IgD-negative memory B cell (primary cell): ENCODE measurements around the gene MAGI3. TPM values are rescaled to one million over a fixed set of nuclear protein-coding genes. Genes with fewer than 3 reads are reported as not detected.
"Not testable (repeated sequence)": the region's sequence is repeated elsewhere in the genome, so short reads cannot be mapped to it uniquely, and the experiment has no call there.

Source experiments
- H3K27ac Mint-ChIP-seq, 3 donors: one replicate each; pipeline ENCODE4 v1.8.0; 2020 to 2022; ENCODE audit warnings: mild to moderate bottlenecking in 3 of 3, mixed read lengths in 3 of 3, moderate library complexity in 1 of 3
- H3K27me3 Mint-ChIP-seq: one replicate; pipeline ENCODE4 v1.8.0; 2021; ENCODE audit warnings: mixed read lengths
- H3K36me3 Mint-ChIP-seq: one replicate; pipeline ENCODE4 v1.8.0; 2020; ENCODE audit warnings: mild to moderate bottlenecking, mixed read lengths
- H3K4me1 Mint-ChIP-seq, 3 donors: one replicate each; pipeline ENCODE4 v1.8.0; 2020 to 2022; ENCODE audit warnings: mixed read lengths in 3 of 3, mild to moderate bottlenecking in 1 of 3
- H3K4me3 Mint-ChIP-seq, 4 donors: one replicate each; pipeline ENCODE4 v1.8.0; 2020 to 2022; ENCODE audit warnings: mild to moderate bottlenecking in 4 of 4, mixed read lengths in 4 of 4, moderate library complexity in 3 of 4
- H3K9me3 Mint-ChIP-seq, 3 donors: one replicate each; pipeline ENCODE4 v1.8.0; 2020 to 2021; ENCODE audit warnings: mixed read lengths in 3 of 3, mild to moderate bottlenecking in 1 of 3
- polyA plus RNA-seq: library from polyadenylated mRNA; unstranded; fragments of 300-500 nt; fragmentation: Illumina TruSeq; gene quantifications from one replicate; pipeline ENCODE4 v1.2.3, GENCODE V29; 2021

The MAGI3 gene
- polyA plus RNA-seq, 1 donor from 2014 or later: 0.36 TPM

DNA sequence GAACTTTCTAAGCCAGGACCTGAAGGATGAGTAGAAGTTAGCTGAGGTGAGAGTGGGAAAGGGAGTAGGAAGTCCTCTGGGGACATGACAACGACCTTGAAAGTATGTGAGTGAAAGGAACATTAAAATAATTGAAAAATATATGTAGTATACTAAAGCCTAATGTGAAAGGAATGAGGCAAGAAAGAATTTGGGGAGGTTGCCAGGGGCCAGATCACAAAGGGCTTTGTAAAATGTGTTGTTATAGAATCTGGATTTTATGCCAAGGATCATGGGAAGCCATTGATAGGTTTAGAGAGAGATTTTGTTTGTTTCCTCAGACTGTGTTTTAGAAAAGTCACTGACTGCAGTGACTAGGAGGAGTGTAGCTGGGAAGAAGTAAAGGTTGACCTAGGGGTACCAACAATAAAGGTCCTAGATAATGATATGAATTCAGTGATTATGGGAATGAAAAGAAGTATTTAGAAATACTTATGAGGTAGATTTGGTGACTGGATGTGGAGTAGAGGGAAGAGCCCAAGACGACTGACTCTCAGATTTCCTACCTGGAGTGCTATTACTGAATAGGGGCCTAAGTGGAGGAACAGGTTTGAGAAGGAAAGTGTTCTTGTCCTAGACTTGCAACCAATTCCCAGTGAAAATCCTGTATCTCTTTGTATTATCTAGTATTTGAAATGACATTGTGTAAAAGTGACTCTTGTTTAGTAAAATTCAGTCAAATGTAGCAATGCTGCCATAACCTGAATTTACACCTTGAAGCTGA lies 189.1 kb downstream of the MAGI3 start:
- H3K36me3 Mint-ChIP-seq: no peaks in the 10 kb centered on the region

DNA sequence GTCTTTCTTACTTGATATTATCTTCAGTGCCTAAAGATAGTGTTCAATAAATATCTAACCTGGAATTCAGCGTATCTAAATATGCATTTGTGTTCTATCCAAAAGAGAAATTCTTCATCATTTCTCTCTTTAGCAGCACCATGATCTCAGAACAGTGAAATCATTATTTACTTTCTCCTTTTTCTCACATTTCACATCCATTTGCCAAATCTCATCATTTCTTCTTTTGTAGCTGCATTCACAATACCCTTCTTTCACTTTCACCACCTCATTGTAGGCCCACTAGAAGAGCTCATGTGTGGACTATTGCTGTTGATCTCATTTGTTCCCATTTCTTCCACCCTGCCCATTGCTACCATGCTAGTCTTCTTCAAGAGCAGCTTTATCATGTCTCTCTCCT lies 191.0 kb downstream of the MAGI3 start:
- peaks cover 2% of the 10 kb centered on the region for H3K27me3 Mint-ChIP-seq
- no peak overlapping the region for H3K27ac Mint-ChIP-seq
- H3K9me3 Mint-ChIP-seq: peaks cover 0 to 1% (median 0%) of the 10 kb centered on the region in 3 donors
- H3K36me3 Mint-ChIP-seq: no peaks in the 10 kb centered on the region
- H3K4me3 Mint-ChIP-seq: no peak overlapping the region
- H3K4me1 Mint-ChIP-seq: no peaks in the 10 kb centered on the region

More for the DNA sequence above, 189.1 kb downstream of the MAGI3 start:
- Mint-ChIP-seq H3K4me1 (no peaks in the 10 kb centered on the region), H3K9me3 (peaks cover 0 to 2% (median 1%) of the 10 kb centered on the region in 3 donors), H3K27ac (no peak overlapping the region), H3K27me3 (peaks cover 2% of the 10 kb centered on the region), H3K4me3 (no peak overlapping the region)

DNA sequence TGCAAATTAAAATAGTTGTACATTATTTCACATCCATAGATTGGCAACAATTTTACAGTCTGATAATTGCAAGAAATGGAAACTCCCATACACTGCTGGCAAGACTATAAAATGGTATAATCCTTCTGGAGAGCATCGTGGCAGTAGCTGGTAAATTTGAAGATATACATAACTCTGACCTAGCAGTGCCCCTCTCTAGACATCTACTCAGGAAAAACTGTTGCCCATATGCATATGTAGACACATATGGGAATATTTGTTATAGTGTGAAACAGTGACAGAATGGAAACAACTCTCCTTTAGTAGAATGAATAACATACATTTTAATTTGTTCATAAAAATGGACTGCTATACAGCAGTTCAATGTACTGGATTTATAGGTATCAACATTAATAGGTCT lies 191.8 kb downstream of the MAGI3 start:
- Mint-ChIP-seq H3K4me3 (no peak overlapping the region), H3K9me3 (peaks cover 0 to 1% (median 0%) of the 10 kb centered on the region in 3 donors), H3K36me3 (no peaks in the 10 kb centered on the region), H3K27me3 (peaks cover 2% of the 10 kb centered on the region), H3K27ac (no peak overlapping the region), H3K4me1 (no peaks in the 10 kb centered on the region)

DNA sequence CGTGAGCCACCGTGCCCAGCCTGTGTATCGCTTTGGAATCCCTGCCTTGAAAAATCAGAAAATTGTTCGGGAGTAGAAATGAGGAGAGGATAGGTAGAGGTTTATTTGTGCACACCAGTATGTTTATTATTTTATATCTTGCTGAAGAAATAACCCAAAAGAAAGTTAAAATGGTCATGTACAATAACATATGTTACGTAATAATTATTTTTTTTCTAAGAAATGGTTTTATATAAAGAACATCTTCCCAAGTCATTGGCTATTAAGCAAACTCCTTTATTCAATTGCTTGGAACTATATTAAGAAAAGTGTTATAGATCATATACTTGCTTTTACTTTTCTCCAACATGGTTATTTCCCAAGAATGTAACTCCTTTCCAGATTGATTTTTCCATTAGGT lies 197.2 kb downstream of the MAGI3 start:
- H3K36me3 Mint-ChIP-seq: no peaks in the 10 kb centered on the region
- H3K4me3 Mint-ChIP-seq: no peak overlapping the region
- H3K4me1 Mint-ChIP-seq: no peaks in the 10 kb centered on the region
- no peaks in the 10 kb centered on the region for H3K27me3 Mint-ChIP-seq
- H3K9me3 Mint-ChIP-seq: no peaks in the 10 kb centered on the region
- no peak overlapping the region for H3K27ac Mint-ChIP-seq

DNA sequence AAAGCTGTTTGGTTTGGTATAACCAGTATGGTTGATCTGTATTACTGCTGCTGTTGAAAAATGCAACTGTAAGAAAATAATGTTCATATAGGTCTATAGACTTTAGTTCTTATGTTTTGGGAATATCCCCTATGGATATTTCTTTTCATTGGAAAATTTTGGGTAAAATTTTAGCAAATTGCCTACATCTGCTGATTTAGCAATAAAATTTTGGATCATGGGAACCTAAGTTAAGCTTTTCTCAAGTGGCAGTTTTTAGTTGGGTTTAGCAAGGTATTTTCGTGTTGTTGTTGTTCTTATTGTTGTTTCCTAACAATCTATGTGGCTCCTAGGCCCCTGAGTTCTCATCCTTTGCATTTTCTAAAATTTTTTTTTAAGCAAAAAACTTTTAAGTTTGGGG lies 201.9 kb downstream of the MAGI3 start:
- H3K36me3 Mint-ChIP-seq: no peaks in the 10 kb centered on the region

DNA sequence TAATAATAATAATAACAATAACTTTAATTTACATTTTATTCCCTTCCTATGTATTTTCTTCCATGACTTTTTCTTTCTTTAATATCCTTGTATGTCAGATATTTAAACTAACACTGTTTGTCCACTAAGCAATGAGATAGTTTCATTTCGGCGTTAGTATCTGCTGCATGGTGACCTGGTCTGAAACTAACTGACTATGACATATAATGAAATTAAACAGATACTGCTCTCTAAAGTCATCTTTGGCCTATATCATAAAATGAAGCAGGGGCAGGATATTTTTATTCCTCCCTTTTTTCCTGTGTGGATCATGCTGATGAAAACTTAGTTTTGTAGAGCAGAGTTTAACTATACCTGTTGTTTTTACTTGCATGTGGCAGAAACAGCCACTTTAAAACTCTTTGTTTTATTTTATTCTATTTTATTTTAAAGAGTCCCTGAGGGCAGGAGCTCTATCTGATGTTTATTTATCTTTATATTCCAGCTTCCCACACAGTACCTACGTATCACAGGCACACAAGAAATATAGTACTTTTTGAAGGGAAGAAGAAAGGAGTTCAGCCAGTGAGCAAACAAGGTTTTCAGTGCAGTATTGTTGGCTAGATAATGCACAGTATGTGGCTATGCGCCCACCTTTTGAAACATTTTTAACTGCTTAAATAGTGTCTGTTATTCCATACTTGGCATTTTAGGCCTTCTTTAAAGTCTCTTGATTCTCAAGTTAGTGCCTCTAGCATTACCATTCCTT lies 203.4 kb downstream of the MAGI3 start:
- Mint-ChIP-seq H3K4me3 (no peak overlapping the region), H3K4me1 (no peaks in the 10 kb centered on the region), H3K9me3 (peaks cover 8 to 17% (median 14%) of the 10 kb centered on the region in 3 donors), H3K27ac (no peak overlapping the region), H3K27me3 (no peaks in the 10 kb centered on the region), H3K36me3 (no peaks in the 10 kb centered on the region)

More for the DNA sequence above, 201.9 kb downstream of the MAGI3 start:
- Mint-ChIP-seq H3K27ac (no peak overlapping the region), H3K9me3 (peaks cover 4 to 6% (median 5%) of the 10 kb centered on the region in 3 donors), H3K27me3 (no peaks in the 10 kb centered on the region), H3K4me1 (no peaks in the 10 kb centered on the region), H3K4me3 (no peak overlapping the region)

DNA sequence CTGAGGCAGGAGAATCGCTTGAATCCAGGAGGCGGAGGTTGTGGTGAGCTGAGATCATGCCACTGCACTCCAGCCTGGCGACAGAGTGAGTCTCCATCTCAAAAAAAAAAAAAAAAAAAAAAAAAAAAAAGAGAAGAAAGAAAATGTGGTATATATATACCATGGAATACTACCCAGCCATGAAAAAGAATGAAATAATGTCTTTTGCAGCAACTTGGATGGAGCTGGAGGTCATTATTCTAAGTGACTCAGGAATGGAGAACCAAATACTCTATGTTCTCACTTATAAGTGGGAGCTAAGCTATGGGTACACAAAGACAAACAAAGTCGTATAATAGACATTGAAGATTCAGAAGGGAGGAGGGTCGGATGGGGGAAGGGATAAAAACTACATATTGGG lies 214.2 kb downstream of the MAGI3 start:
- not testable (repeated sequence) for H3K36me3 Mint-ChIP-seq, H3K27ac Mint-ChIP-seq, H3K27me3 Mint-ChIP-seq, H3K4me3 Mint-ChIP-seq, H3K4me1 Mint-ChIP-seq
- H3K9me3 Mint-ChIP-seq: peaks cover 4 to 14% (median 5%) of the 10 kb centered on the region in 3 donors

DNA sequence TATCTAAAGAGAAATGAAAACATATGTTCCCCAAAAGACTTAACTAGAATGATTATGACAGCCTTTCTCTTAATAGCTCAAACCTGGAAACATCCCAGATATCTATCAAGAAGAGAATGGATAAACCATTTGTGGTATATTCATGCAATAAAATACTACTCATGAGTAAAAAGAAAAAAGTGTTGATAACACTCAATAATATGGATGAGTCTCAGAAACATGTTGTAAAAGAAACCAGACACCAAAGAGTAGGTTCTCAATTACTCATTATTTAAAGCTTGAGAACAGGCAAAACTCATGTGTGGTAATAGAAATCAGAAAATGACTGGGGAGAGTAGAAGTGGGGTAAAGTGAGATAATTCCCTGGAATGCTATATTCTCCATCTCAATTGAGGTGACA lies 214.8 kb downstream of the MAGI3 start:
- no peak overlapping the region for H3K27ac Mint-ChIP-seq
- no peak overlapping the region for H3K4me3 Mint-ChIP-seq
- no peaks in the 10 kb centered on the region for H3K27me3 Mint-ChIP-seq
- peaks cover 4 to 14% (median 5%) of the 10 kb centered on the region in 3 donors for H3K9me3 Mint-ChIP-seq
- peaks cover 3% of the 10 kb centered on the region for H3K36me3 Mint-ChIP-seq
- H3K4me1 Mint-ChIP-seq: peaks cover 0 to 4% (median 2%) of the 10 kb centered on the region in 3 donors

DNA sequence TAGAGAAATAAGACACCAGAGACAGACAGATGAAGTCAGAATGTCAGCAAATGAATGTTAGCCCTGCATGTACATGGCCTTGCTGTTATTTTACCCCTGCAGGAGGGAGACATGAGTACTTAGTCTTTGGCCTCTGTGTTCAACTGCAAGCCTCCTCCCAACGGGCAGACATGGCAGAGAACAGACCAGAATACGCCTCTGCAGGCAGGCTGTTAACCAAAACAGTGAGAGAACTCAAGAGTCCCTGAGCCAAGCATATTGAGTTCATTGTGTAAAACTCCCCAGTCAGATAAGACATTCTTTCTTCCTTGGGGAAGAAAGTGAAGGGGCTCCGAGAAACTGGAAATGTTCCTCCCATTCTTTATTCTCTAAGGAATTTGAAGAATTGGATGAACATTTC lies 218.1 kb downstream of the MAGI3 start:
- no peak overlapping the region for H3K27ac Mint-ChIP-seq
- H3K4me1 Mint-ChIP-seq: peaks cover 0 to 1% (median 0%) of the 10 kb centered on the region in 3 donors
- H3K36me3 Mint-ChIP-seq: no peaks in the 10 kb centered on the region
- H3K9me3 Mint-ChIP-seq: peaks cover 2 to 5% (median 2%) of the 10 kb centered on the region in 3 donors
- no peak overlapping the region for H3K4me3 Mint-ChIP-seq
- no peaks in the 10 kb centered on the region for H3K27me3 Mint-ChIP-seq

DNA sequence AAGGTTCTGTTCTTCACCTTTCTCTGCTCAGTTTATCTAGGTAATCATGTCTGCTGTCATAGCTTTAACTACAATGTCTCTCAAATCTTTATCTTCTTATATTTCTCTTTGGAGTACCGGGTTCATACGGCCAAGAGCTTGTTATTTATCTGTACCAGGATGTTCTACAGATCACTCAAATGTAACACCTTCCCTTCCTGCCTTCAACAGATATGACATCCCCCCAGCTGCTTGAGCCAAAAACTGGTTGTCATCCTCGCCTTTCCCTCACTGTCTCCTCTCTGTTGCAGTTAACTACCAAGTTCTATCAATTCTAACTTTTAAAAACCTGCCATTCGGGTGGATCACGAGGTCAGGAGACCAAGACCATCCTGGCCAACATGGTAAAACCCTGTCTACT lies 220.1 kb downstream of the MAGI3 start:
- Mint-ChIP-seq H3K36me3 (no peaks in the 10 kb centered on the region), H3K27ac (no peak overlapping the region), H3K9me3 (peaks cover 0 to 2% (median 0%) of the 10 kb centered on the region in 3 donors), H3K4me1 (peaks cover 0 to 2% (median 1%) of the 10 kb centered on the region in 3 donors), H3K4me3 (no peak overlapping the region), H3K27me3 (no peaks in the 10 kb centered on the region)

DNA sequence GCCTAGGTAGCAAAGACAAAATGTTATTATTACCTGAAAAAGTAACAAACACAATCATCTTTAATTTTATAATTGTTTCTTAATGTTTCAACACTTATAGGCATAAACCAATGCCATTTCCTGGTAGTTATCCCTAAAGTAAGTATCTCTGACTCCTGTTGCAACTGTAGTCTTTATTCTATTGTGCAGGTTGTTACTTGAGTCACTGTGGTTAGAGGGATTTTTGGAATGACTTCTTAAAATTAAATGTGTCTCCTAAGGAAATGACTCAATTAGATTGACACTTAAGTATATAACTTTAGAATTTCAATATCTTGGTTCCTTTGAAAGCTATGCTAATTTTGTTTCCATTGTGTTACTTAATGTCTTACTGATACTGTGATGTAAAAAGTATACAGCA lies 225.1 kb downstream of the MAGI3 start:
- no peak overlapping the region for H3K27ac Mint-ChIP-seq
- H3K4me3 Mint-ChIP-seq: no peak overlapping the region
- H3K9me3 Mint-ChIP-seq: no peaks in the 10 kb centered on the region
- no peaks in the 10 kb centered on the region for H3K27me3 Mint-ChIP-seq
- H3K36me3 Mint-ChIP-seq: no peaks in the 10 kb centered on the region
- peaks cover 0 to 2% (median 0%) of the 10 kb centered on the region in 3 donors for H3K4me1 Mint-ChIP-seq

DNA sequence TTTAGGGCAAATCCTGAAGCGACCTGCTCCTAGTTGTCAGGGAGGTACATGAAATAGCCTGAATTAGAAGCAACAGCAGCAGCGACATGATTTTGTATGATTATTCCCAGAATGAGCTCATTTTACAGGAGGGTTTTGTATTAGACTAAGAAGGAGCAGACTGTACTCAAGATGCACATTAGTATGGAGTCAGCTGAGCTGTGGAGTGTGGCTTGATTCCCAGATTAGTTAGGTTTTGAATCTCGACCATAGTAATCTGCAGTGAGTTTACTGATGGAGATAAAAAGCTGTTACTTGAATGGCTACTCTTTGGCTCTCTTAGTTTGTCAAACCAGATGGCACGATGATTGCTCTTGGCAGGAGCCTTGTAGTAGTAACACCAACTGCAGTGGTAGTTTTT lies 225.8 kb downstream of the MAGI3 start:
- Mint-ChIP-seq H3K27me3 (no peaks in the 10 kb centered on the region), H3K36me3 (no peaks in the 10 kb centered on the region), H3K4me3 (no peak overlapping the region), H3K4me1 (peaks cover 0 to 2% (median 0%) of the 10 kb centered on the region in 3 donors), H3K27ac (no peak overlapping the region), H3K9me3 (no peaks in the 10 kb centered on the region)

DNA sequence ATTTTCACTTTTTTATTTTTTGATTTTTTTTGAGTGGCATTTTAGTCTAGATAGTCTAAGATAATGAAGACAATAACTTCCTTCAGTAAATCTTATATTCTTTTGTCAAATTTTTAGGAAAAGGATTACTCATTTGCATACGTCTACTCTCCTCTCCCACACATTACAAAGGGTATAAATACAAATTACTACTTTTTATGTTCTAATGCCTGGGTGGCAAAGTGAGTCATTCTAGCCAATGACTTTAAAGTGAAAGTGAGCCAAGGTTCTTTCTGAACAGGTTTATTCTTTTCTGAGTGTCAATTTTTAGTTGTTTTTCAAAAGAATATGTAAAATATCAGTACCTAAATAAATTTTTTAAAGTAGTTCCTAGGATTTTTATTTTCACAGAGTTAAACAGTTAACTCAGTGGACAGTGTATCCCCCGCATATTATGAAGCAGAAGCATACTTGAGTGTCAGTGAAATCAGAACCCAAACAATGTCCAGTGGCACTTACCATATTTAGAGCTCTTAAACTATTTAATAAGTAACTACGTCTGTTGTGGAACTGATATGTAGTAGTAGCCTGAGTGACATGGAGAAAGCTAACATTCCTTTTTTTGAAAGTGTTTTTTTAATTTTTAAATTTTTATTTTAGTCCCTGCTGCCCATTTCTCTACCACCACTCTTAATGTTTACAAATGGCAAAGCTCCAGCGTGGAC lies 227.3 kb downstream of the MAGI3 start:
- no peaks in the 10 kb centered on the region for H3K9me3 Mint-ChIP-seq
- no peaks in the 10 kb centered on the region for H3K36me3 Mint-ChIP-seq
- H3K4me1 Mint-ChIP-seq: peaks cover 0 to 2% (median 0%) of the 10 kb centered on the region in 3 donors
- H3K4me3 Mint-ChIP-seq: no peak overlapping the region
- H3K27ac Mint-ChIP-seq: no peak overlapping the region
- H3K27me3 Mint-ChIP-seq: no peaks in the 10 kb centered on the region

DNA sequence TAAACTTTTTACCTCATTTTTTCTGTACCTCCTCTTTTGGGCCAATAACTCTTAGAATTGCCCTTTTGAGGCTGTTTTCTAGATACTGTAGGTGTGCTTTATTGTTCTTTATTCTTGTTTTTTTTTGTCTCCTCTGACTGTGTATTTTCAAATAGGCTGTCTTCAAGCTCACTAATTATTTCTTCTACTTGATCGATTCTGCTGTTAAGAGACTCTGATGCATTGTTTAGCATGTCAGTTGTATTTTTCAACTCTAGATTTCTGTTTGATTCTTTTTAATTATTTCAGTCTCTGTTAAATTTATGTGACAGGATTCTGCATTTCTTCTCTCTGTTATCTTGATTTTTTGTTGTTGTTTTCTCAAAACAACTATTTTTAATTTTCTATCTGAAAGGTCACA lies 238.7 kb downstream of the MAGI3 start:
- Mint-ChIP-seq H3K36me3 (no peaks in the 10 kb centered on the region), H3K9me3 (peaks cover 10 to 21% (median 11%) of the 10 kb centered on the region in 3 donors), H3K27ac (no peak overlapping the region), H3K27me3 (no peaks in the 10 kb centered on the region), H3K4me1 (no peaks in the 10 kb centered on the region), H3K4me3 (no peak overlapping the region)
